ENCODE measurements around the gene PLB1. TPM values are rescaled to one million over a fixed set of nuclear protein-coding genes. Genes with fewer than 3 reads are reported as not detected.

PLB1 gene
- total and polyA plus RNA-seq, 9 of the 15 experiments (the other 6 are each of a cell fraction or from before 2014, with no cell fraction given): 0.01 to 0.09 (median 0.07) TPM; not detected in 2

DNA sequence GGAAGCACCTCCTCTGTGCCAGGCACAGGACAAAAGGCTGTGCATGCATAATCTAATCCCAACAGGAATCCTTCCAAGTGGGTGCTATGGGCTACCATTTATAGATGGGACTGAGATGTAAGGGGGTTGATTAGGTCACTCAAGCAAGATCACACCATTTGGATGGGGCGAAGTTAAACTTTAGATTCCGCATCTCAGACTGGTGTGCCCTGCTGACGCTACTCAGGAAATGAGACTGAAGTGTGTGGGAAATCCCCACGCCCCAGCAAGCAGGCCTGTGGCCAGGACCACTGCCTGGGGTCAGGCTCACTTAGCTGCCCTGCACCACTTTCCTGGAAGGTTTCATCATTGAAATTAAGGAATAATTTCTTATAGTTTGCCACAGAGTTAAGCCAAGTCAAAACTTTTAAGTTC, 185.3 kb downstream of the PLB1 start (continued):
- TF ChIP-seq TRIM25 (IDR thresholded peaks at IDR 0.05; ENCODE audit: borderline replicate concordance) (no peak), MTF1 (CRISPR knock-in tag; IDR thresholded peaks at IDR 0.05; ENCODE audit: borderline replicate concordance) (no peak), SMARCA5 (IDR thresholded peaks at IDR 0.05) (no peak), FOSL1 (tag; conservative IDR thresholded peaks at IDR 0.05) (no peak), RFX1 (IDR thresholded peaks at IDR 0.05) (no peak), MXI1 (IDR thresholded peaks at IDR 0.05; ENCODE audit: low read depth, low read length) (no peak), USF2 (CRISPR knock-in tag; IDR thresholded peaks at IDR 0.05) (no peak), LEF1 (IDR thresholded peaks at IDR 0.05) (no peak), YY1 (IDR thresholded peaks at IDR 0.05; ENCODE audit: borderline replicate concordance in 1 of 3, control insufficient read depth in 1 of 3, extremely low read depth in 1 of 3, insufficient read depth in 3 of 3, insufficient read length in 1 of 3, insufficient replicate concordance in 2 of 3, low read depth in 1 of 3, low read length in 2 of 3) (no peak)

Data from K562 (cell line).